ENCODE measurements around the gene SERTAD1. TPM values are rescaled to one million over a fixed set of nuclear protein-coding genes. Genes with fewer than 3 reads are reported as not detected.
"Not testable (repeated sequence)": the region's sequence is repeated elsewhere in the genome, so short reads cannot be mapped to it uniquely, and the experiment has no call there.

The SERTAD1 gene
- total RNA-seq, 1 donor from 2014 or later = 3.2 TPM

GRCh38 chr19:40457953-40458596 lies 32.3 kb upstream of the SERTAD1 start:
- Mint-ChIP-seq H3K27ac (ENCODE audit: unreplicated experiment) (no peak overlapping the region), H3K9me3 (no peaks in the 10 kb centered on the region)
- no peak for DNase-seq (ENCODE audit: low read depth, low spot score)

GRCh38 chr19:40457048-40457447 lies 31.3 kb upstream of the SERTAD1 start:
- H3K27me3 Mint-ChIP-seq (ENCODE audit: low read depth) = peaks cover 3% of the 10 kb centered on the region
- no peaks in the 10 kb centered on the region for H3K36me3 Mint-ChIP-seq (ENCODE audit: low read depth)
- no peaks in the 10 kb centered on the region for H3K4me1 Mint-ChIP-seq

More at GRCh38 chr19:40457953-40458596, 32.3 kb upstream of the SERTAD1 start:
- H3K36me3 Mint-ChIP-seq (ENCODE audit: low read depth) = no peaks in the 10 kb centered on the region
- no peak overlapping the region for H3K4me3 Mint-ChIP-seq
- no peaks in the 10 kb centered on the region for H3K4me1 Mint-ChIP-seq
- H3K27me3 Mint-ChIP-seq (ENCODE audit: low read depth) = peaks cover 3% of the 10 kb centered on the region
- no peak for TF ChIP-seq CTCF (conservative IDR thresholded peaks at IDR 0.05)

GRCh38 chr19:40453943-40454342 lies 28.2 kb upstream of the SERTAD1 start:
- H3K27ac Mint-ChIP-seq (ENCODE audit: unreplicated experiment); DNase-seq (ENCODE audit: low read depth, low spot score); H3K9me3 Mint-ChIP-seq; H3K4me3 Mint-ChIP-seq; H3K36me3 Mint-ChIP-seq (ENCODE audit: low read depth); H3K27me3 Mint-ChIP-seq (ENCODE audit: low read depth); H3K4me1 Mint-ChIP-seq: not testable (repeated sequence)

More at GRCh38 chr19:40457048-40457447, 31.3 kb upstream of the SERTAD1 start:
- Mint-ChIP-seq H3K27ac (ENCODE audit: unreplicated experiment) (no peak overlapping the region), H3K9me3 (no peaks in the 10 kb centered on the region), H3K4me3 (no peak overlapping the region)
- TF ChIP-seq CTCF (conservative IDR thresholded peaks at IDR 0.05) = no peak
- no peak for DNase-seq (ENCODE audit: low read depth, low spot score)

- Mint-ChIP-seq H3K27ac (ENCODE audit: unreplicated experiment) (no peak overlapping the region), H3K4me1 (no peaks in the 10 kb centered on the region), H3K9me3 (no peaks in the 10 kb centered on the region), H3K36me3 (ENCODE audit: low read depth) (no peaks in the 10 kb centered on the region), H3K4me3 (no peak overlapping the region), H3K27me3 (ENCODE audit: low read depth) (no peaks in the 10 kb centered on the region)
- TF ChIP-seq CTCF (conservative IDR thresholded peaks at IDR 0.05) = no peak
- no peak for DNase-seq (ENCODE audit: low read depth, low spot score)
Measured at GRCh38 chr19:40453151-40453735, 27.5 kb upstream of the SERTAD1 start.

GRCh38 chr19:40452016-40452415 lies 26.2 kb upstream of the SERTAD1 start:
- H3K4me3 Mint-ChIP-seq = no peak overlapping the region

More at GRCh38 chr19:40452016-40452415, 26.2 kb upstream of the SERTAD1 start:
- no peak for TF ChIP-seq CTCF (conservative IDR thresholded peaks at IDR 0.05)
- H3K27me3 Mint-ChIP-seq (ENCODE audit: low read depth) = no peaks in the 10 kb centered on the region
- no peak overlapping the region for H3K27ac Mint-ChIP-seq (ENCODE audit: unreplicated experiment)
- H3K4me1 Mint-ChIP-seq = no peaks in the 10 kb centered on the region
- no peak for DNase-seq (ENCODE audit: low read depth, low spot score)
- no peaks in the 10 kb centered on the region for H3K9me3 Mint-ChIP-seq
- H3K36me3 Mint-ChIP-seq (ENCODE audit: low read depth) = no peaks in the 10 kb centered on the region
